ENCODE data around the gene FBXO47.

DNA sequence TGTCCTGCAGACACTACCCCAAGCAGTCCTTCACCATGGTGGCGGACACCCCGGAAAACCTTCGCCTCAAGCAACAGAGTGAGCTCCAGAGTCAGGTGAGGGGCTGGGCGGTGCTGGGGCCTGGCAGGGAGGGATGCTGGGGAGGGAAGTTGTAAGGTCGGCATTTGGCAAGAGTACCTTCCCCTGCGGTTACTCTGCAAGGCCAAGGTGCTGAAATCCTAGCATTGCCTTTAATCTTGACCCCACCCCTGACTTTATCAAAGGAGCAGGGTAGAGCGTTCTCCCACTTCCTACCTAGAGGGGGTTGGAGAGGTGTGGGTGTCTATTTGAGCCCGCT lies 76.8 kb downstream of the FBXO47 start:
- TF ChIP-seq, protein P1, sequence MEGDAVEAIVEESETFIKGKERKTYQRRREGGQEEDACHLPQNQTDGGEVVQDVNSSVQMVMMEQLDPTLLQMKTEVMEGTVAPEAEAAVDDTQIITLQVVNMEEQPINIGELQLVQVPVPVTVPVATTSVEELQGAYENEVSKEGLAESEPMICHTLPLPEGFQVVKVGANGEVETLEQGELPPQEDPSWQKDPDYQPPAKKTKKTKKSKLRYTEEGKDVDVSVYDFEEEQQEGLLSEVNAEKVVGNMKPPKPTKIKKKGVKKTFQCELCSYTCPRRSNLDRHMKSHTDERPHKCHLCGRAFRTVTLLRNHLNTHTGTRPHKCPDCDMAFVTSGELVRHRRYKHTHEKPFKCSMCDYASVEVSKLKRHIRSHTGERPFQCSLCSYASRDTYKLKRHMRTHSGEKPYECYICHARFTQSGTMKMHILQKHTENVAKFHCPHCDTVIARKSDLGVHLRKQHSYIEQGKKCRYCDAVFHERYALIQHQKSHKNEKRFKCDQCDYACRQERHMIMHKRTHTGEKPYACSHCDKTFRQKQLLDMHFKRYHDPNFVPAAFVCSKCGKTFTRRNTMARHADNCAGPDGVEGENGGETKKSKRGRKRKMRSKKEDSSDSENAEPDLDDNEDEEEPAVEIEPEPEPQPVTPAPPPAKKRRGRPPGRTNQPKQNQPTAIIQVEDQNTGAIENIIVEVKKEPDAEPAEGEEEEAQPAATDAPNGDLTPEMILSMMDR (IDR thresholded peaks at IDR 0.05) = no peak
- no peak for TF ChIP-seq POLR2A (IDR thresholded peaks at IDR 0.05)

Measured in body of pancreas (tissue), 4 donors.